ENCODE measurements around the gene TULP1.

The TULP1 gene

GRCh38 chr6:35491558-35492257 is 21.0 kb downstream of the TULP1 start:
- Histone ChIP-seq H3K9ac (ENCODE audit: insufficient read length) (no peak overlapping the region), H3K4me3 (peak overlapping the region; percentile 71), H3K36me3 (ENCODE audit: insufficient read depth, low read length) (no peaks in the 10 kb centered on the region), H3K27ac (peak overlapping the region; percentile 6; the same call in 1 of the 2 replicates), H3K9me3 (ENCODE audit: low read depth, low read length) (no peaks in the 10 kb centered on the region)
- DNase-seq (ENCODE audit: low read depth, low spot score): no peak
- TF ChIP-seq FOXP2 (optimal IDR thresholded peaks at IDR 0.05; ENCODE audit: control extremely low read depth, extremely low read length, insufficient read depth) (no peak), EZH2 (IDR thresholded peaks at IDR 0.05) (no peak), POLR2AphosphoS5 (IDR thresholded peaks at IDR 0.05; ENCODE audit: borderline replicate concordance, low read depth, low read length) (no peak)

- H3K9me3 ChIP-seq (ENCODE audit: low read depth, low read length): no peaks in the 10 kb centered on the region
- no peak for TF ChIP-seq EZH2 (IDR thresholded peaks at IDR 0.05)
- no peak for TF ChIP-seq FOXP2 (optimal IDR thresholded peaks at IDR 0.05; ENCODE audit: control extremely low read depth, extremely low read length, insufficient read depth)
- TF ChIP-seq POLR2AphosphoS5 (IDR thresholded peaks at IDR 0.05; ENCODE audit: borderline replicate concordance, low read depth, low read length): no peak
- no peak for DNase-seq (ENCODE audit: low read depth, low spot score)
- H3K36me3 ChIP-seq (ENCODE audit: insufficient read depth, low read length): no peaks in the 10 kb centered on the region
- H3K27ac ChIP-seq: peak overlapping the region; percentile 57
- H3K9ac ChIP-seq (ENCODE audit: insufficient read length): no peak overlapping the region
- H3K4me3 ChIP-seq: no peak overlapping the region; the same call in 1 of the 2 replicates
Measured at GRCh38 chr6:35490821-35491557, 21.7 kb downstream of the TULP1 start.

- DNase-seq (ENCODE audit: low read depth, low spot score): no peak
- Histone ChIP-seq H3K4me3 (peak overlapping the region; percentile 30; the same call in 1 of the 2 replicates), H3K9ac (ENCODE audit: insufficient read length) (no peak overlapping the region), H3K9me3 (ENCODE audit: low read depth, low read length) (no peaks in the 10 kb centered on the region), H3K27ac (peak overlapping the region; percentile 57), H3K36me3 (ENCODE audit: insufficient read depth, low read length) (no peaks in the 10 kb centered on the region)
- TF ChIP-seq POLR2AphosphoS5 (IDR thresholded peaks at IDR 0.05; ENCODE audit: borderline replicate concordance, low read depth, low read length) (no peak), FOXP2 (optimal IDR thresholded peaks at IDR 0.05; ENCODE audit: control extremely low read depth, extremely low read length, insufficient read depth) (no peak)
Measured at GRCh38 chr6:35489995-35490791, 22.5 kb downstream of the TULP1 start.

GRCh38 chr6:35489066-35489465 is 23.6 kb downstream of the TULP1 start:
- no peak overlapping the region for H3K4me3 ChIP-seq
- no peaks in the 10 kb centered on the region for H3K9me3 ChIP-seq (ENCODE audit: low read depth, low read length)
- no peak overlapping the region for H3K9ac ChIP-seq (ENCODE audit: insufficient read length)
- H3K36me3 ChIP-seq (ENCODE audit: insufficient read depth, low read length): no peaks in the 10 kb centered on the region
- H3K27ac ChIP-seq: no peak overlapping the region
- no peak for TF ChIP-seq EZH2 (IDR thresholded peaks at IDR 0.05)
- TF ChIP-seq POLR2AphosphoS5 (IDR thresholded peaks at IDR 0.05; ENCODE audit: borderline replicate concordance, low read depth, low read length): no peak
- no peak for TF ChIP-seq FOXP2 (optimal IDR thresholded peaks at IDR 0.05; ENCODE audit: control extremely low read depth, extremely low read length, insufficient read depth)
- DNase-seq (ENCODE audit: low read depth, low spot score): no peak

- Histone ChIP-seq H3K9me3 (ENCODE audit: low read depth, low read length) (no peaks in the 10 kb centered on the region), H3K9ac (ENCODE audit: insufficient read length) (no peak overlapping the region), H3K4me3 (no peak overlapping the region), H3K27ac (no peak overlapping the region), H3K36me3 (ENCODE audit: insufficient read depth, low read length) (no peaks in the 10 kb centered on the region)
- TF ChIP-seq FOXP2 (optimal IDR thresholded peaks at IDR 0.05; ENCODE audit: control extremely low read depth, extremely low read length, insufficient read depth) (no peak), EZH2 (IDR thresholded peaks at IDR 0.05) (no peak), POLR2AphosphoS5 (IDR thresholded peaks at IDR 0.05; ENCODE audit: borderline replicate concordance, low read depth, low read length) (no peak)
- no peak for DNase-seq (ENCODE audit: low read depth, low spot score)
Measured at GRCh38 chr6:35488517-35488862, 24.2 kb downstream of the TULP1 start.

GRCh38 chr6:35487658-35488516 is 24.8 kb downstream of the TULP1 start:
- Histone ChIP-seq H3K9ac (ENCODE audit: insufficient read length) (no peak overlapping the region), H3K36me3 (ENCODE audit: insufficient read depth, low read length) (no peaks in the 10 kb centered on the region), H3K27ac (no peak overlapping the region; the same call in 1 of the 2 replicates), H3K4me3 (no peak overlapping the region), H3K9me3 (ENCODE audit: low read depth, low read length) (no peaks in the 10 kb centered on the region)
- TF ChIP-seq EZH2 (IDR thresholded peaks at IDR 0.05) (no peak), POLR2AphosphoS5 (IDR thresholded peaks at IDR 0.05; ENCODE audit: borderline replicate concordance, low read depth, low read length) (no peak), FOXP2 (optimal IDR thresholded peaks at IDR 0.05; ENCODE audit: control extremely low read depth, extremely low read length, insufficient read depth) (no peak)
- DNase-seq (ENCODE audit: low read depth, low spot score): no peak

GRCh38 chr6:35486005-35486925 is 26.4 kb downstream of the TULP1 start:
- H3K27ac ChIP-seq: no peak overlapping the region
- H3K4me3 ChIP-seq: no peak overlapping the region
- TF ChIP-seq FOXP2 (optimal IDR thresholded peaks at IDR 0.05; ENCODE audit: control extremely low read depth, extremely low read length, insufficient read depth): no peak
- no peak for TF ChIP-seq POLR2AphosphoS5 (IDR thresholded peaks at IDR 0.05; ENCODE audit: borderline replicate concordance, low read depth, low read length)
- no peak for TF ChIP-seq EZH2 (IDR thresholded peaks at IDR 0.05)
- no peak for DNase-seq (ENCODE audit: low read depth, low spot score)
- no peaks in the 10 kb centered on the region for H3K9me3 ChIP-seq (ENCODE audit: low read depth, low read length)
- H3K36me3 ChIP-seq (ENCODE audit: insufficient read depth, low read length): no peaks in the 10 kb centered on the region
- H3K9ac ChIP-seq (ENCODE audit: insufficient read length): no peak overlapping the region

All from SK-N-MC (cell line).